Smooth muscle cell (in vitro differentiated cells): Measurements from ENCODE around the gene TMEM101. TPM values are rescaled to one million over a fixed set of nuclear protein-coding genes. Genes with fewer than 3 reads are reported as not detected.

Source experiments
- DNase-seq: peaks from one replicate; lab custom pipeline; 2025; ENCODE audit not compliant: unreplicated experiment; lab: John Stamatoyannopoulos, UW
- H2AFZ ChIP-seq: fragments of 200-600 bp; sonication (generic); 2 replicates; pipeline ENCODE4 v1.6.0; 2016; ENCODE audit warnings: antibody characterized with exemption, low read depth, mild to moderate bottlenecking
- H3F3A ChIP-seq: fragments of 200-600 bp; sonication (generic); 2 replicates; pipeline ENCODE4 v1.6.0; 2017; ENCODE audit warnings: antibody characterized with exemption, low read depth
- H3K27ac ChIP-seq: fragments of 200-600 bp; sonication (generic); 2 replicates; pipeline ENCODE4 v1.5.1; 2016; ENCODE audit warnings: low read depth, mild to moderate bottlenecking
- H3K27me3 ChIP-seq: fragments of 200-600 bp; sonication (generic); 2 replicates; pipeline ENCODE4 v1.6.1; 2016; ENCODE audit warnings: low read depth, mild to moderate bottlenecking
- H3K36me3 ChIP-seq: fragments of 200-600 bp; sonication (generic); 2 replicates; pipeline ENCODE4 v1.5.1; 2016; ENCODE audit warnings: low read depth
- H3K4me1 ChIP-seq: fragments of 200-600 bp; sonication (generic); 2 replicates; pipeline ENCODE4 v1.5.1; 2016; ENCODE audit warnings: low read depth
- H3K4me2 ChIP-seq: fragments of 200-600 bp; sonication (generic); 2 replicates; pipeline ENCODE4 v1.6.0; 2016; ENCODE audit warnings: mild to moderate bottlenecking
- H3K4me3 ChIP-seq: fragments of 200-600 bp; sonication (generic); 2 replicates; pipeline ENCODE4 v1.5.1; 2016; ENCODE audit warnings: mild to moderate bottlenecking
- H3K79me2 ChIP-seq: fragments of 200-600 bp; sonication (generic); 2 replicates; pipeline ENCODE4 v1.6.0; 2016; ENCODE audit warnings: low read depth, mild to moderate bottlenecking
- H3K9ac ChIP-seq: fragments of 200-600 bp; sonication (generic); 2 replicates; pipeline ENCODE4 v1.6.0; 2016; ENCODE audit warnings: low read depth
- H3K9me3 ChIP-seq: fragments of 200-600 bp; sonication (generic); replicated peaks from 2 replicates; pipeline ENCODE4 v1.5.1; 2016; ENCODE audit warnings: low read depth
- H4K20me1 ChIP-seq: fragments of 200-600 bp; sonication (generic); 2 replicates; pipeline ENCODE4 v1.6.0; 2016; ENCODE audit warnings: low read depth
- WGBS: methylation state at CpG from one replicate; pipeline ENCODE4 v1.1.7; 2016; ENCODE audit warnings: low lambda C conversion rate; 5-methylcytosine and 5-hydroxymethylcytosine counted together
- polyA plus RNA-seq: library from polyadenylated mRNA; unstranded; fragments of >200 nt; fragmentation: Nextera tagmentation; extraction: Ambion mirVana; gene quantifications from 2 replicates; pipeline ENCODE4 v1.2.1, GENCODE V29; 2016
- total RNA-seq: library from RNA; depleted of rRNA; stranded (reverse); fragments of >200 nt; gene quantifications from 2 replicates; pipeline ENCODE4 v1.2.3, GENCODE V29; 2014
- TF ChIP-seq, protein P1 (sequence below): fragments of 200-600 bp; sonication (generic); IDR thresholded peaks from 2 replicates; pipeline ENCODE4 v1.5.1; 2017; ENCODE audit warnings: borderline replicate concordance, mild to moderate bottlenecking, antibody characterized with exemption; ENCODE audit not compliant: insufficient read depth, poor library complexity, severe bottlenecking

The TMEM101 gene
- total and polyA plus RNA-seq, 2 experiments from 2014 or later, result 35.1 to 36.1 TPM

DNA sequence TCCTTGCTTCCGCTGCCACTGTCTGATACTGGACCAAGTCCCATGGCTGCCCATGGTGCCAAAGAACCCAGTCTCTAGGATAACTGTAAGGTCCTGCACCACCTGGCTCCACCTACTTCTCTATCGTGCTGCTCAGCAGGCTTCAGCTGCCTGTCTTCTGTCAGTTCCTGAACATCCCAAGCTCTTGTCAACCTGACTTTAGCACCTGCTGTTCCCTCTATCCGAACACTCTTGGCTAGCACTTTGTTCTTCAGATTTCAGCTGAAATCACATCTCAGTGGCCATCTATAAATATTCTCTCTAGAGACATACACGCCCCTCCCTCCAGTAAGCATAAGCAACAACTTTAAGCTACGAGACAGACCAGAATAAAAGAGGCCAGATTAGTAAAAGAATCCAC lies 15.0 kb upstream of the TMEM101 start:
- H3K27ac ChIP-seq, result no peak overlapping the region
- H3K4me1 ChIP-seq, result no peaks in the 10 kb centered on the region
- no peaks in the 10 kb centered on the region for H3K9me3 ChIP-seq
- H3K79me2 ChIP-seq, result no peaks in the 10 kb centered on the region
- H4K20me1 ChIP-seq, result peaks cover 15% of the 10 kb centered on the region
- no peak overlapping the region for H2AFZ ChIP-seq
- H3K4me2 ChIP-seq, result no peak overlapping the region
- TF ChIP-seq, protein P1, sequence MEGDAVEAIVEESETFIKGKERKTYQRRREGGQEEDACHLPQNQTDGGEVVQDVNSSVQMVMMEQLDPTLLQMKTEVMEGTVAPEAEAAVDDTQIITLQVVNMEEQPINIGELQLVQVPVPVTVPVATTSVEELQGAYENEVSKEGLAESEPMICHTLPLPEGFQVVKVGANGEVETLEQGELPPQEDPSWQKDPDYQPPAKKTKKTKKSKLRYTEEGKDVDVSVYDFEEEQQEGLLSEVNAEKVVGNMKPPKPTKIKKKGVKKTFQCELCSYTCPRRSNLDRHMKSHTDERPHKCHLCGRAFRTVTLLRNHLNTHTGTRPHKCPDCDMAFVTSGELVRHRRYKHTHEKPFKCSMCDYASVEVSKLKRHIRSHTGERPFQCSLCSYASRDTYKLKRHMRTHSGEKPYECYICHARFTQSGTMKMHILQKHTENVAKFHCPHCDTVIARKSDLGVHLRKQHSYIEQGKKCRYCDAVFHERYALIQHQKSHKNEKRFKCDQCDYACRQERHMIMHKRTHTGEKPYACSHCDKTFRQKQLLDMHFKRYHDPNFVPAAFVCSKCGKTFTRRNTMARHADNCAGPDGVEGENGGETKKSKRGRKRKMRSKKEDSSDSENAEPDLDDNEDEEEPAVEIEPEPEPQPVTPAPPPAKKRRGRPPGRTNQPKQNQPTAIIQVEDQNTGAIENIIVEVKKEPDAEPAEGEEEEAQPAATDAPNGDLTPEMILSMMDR, result no peak
- no peaks in the 10 kb centered on the region for H3K36me3 ChIP-seq
- no peak for DNase-seq
- H3K4me3 ChIP-seq, result no peak overlapping the region
- no peak overlapping the region for H3K9ac ChIP-seq
- H3K27me3 ChIP-seq, result no peaks in the 10 kb centered on the region
- no peaks in the 10 kb centered on the region for H3F3A ChIP-seq
- 94% methylated on average over 5 of the region's 5 CpGs for WGBS

DNA sequence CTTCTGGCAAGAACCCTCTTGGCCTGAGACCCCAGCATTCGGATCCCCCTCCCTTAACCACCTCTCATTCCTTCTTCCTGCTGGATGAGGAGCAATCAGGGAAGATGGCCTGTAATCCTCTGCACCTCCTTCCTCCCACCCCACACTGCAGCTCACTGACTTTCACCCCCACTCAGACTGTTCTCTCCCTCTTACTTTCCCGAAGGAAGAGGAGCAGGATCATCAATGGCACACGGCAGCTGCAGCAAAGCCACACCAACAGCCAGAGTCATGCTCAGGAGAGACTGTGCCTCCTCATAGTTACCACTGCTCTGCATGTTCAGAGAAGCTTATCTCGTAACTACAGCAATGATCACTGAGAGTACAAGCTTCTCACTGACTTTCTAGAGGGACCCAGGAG lies 10.1 kb upstream of the TMEM101 start:
- no peak for DNase-seq
- Histone ChIP-seq H3K36me3 (peaks cover 3% of the 10 kb centered on the region), H3F3A (no peaks in the 10 kb centered on the region), H3K27ac (no peak overlapping the region), H3K9ac (no peak overlapping the region), H3K9me3 (no peaks in the 10 kb centered on the region), H2AFZ (no peak overlapping the region), H3K79me2 (no peaks in the 10 kb centered on the region), H3K27me3 (no peaks in the 10 kb centered on the region), H3K4me3 (no peak overlapping the region), H3K4me1 (no peaks in the 10 kb centered on the region), H3K4me2 (no peak overlapping the region), H4K20me1 (peaks cover 13% of the 10 kb centered on the region)
- TF ChIP-seq, protein P1, result no peak
- WGBS, result 93% methylated on average over 4 of the region's 4 CpGs

DNA sequence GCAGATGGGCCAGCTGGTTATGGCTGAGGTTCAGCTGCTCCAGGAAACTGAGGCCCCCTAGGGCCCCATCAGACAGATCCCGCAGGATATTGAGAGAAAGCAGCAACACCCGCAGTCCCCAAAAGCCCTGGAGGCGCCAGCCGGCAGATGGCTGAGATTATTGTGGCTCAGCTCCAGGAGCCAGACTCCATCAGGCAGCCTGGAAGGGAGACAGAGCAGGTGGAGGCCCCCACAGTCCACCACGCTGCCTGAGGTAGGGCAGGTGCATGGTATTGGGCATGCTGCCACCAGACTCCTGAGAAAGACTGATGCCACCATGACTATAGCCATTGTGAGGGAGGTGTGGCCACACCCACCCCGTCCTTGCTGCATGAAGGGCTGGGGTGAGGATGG lies 9.5 kb upstream of the TMEM101 start:
- no peak for DNase-seq
- TF ChIP-seq, protein P1, result no peak
- WGBS, result 94% methylated on average over 6 of the region's 6 CpGs
- Histone ChIP-seq H3K4me3 (no peak overlapping the region), H3K4me1 (no peaks in the 10 kb centered on the region), H2AFZ (no peak overlapping the region), H3K9ac (no peak overlapping the region), H3F3A (no peaks in the 10 kb centered on the region), H3K27ac (no peak overlapping the region), H3K9me3 (no peaks in the 10 kb centered on the region), H3K27me3 (no peaks in the 10 kb centered on the region), H3K79me2 (no peaks in the 10 kb centered on the region), H3K4me2 (no peak overlapping the region), H4K20me1 (peaks cover 7% of the 10 kb centered on the region), H3K36me3 (peaks cover 3% of the 10 kb centered on the region)

DNA sequence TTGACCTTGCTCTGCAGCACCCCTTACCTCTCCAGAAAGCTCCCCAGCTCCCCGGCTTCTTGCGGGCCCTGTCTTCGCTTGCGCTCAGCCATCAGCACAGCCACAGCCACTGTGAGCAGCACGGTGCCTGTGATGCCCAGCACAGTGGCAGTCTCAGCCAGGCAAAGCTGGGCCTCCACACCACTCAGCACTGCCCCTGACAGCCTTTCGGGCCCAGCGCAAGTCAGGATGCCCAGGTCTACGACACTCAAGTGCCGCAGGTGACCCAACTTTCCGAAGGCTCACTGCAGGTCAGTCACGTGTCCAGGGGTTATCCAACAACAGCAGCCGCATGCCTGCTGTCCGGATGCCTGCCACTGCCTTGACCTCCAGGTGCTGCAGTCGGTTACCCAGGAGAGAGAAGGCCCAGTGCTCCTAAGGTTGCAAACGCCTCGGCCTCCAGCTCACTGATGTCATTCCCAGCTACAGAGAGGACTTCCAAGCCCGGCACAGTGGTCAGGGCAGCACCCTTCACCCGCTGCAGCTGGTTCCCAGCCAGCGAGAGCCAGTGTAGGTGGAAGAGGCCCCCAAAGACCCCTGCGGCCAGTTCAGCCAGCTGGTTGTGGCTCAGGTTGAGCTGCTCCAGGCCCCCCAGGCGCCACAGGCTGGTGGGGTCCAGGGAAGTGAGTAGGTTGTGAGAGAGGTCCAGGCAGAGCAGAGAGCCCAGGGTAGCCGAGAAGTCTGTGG lies 8.9 kb upstream of the TMEM101 start:
- Histone ChIP-seq H3F3A (no peaks in the 10 kb centered on the region), H3K4me2 (no peak overlapping the region), H4K20me1 (peaks cover 6% of the 10 kb centered on the region), H3K27me3 (no peaks in the 10 kb centered on the region), H3K36me3 (peaks cover 3% of the 10 kb centered on the region), H3K4me3 (no peak overlapping the region), H3K4me1 (no peaks in the 10 kb centered on the region), H2AFZ (no peak overlapping the region), H3K9me3 (no peaks in the 10 kb centered on the region), H3K9ac (no peak overlapping the region), H3K27ac (no peak overlapping the region), H3K79me2 (no peaks in the 10 kb centered on the region)
- WGBS, result 97% methylated on average over 22 of the region's 22 CpGs
- DNase-seq, result no peak
- TF ChIP-seq, protein P1, result no peak
